Transverse colon (tissue), 4 donors: Measurements from ENCODE around the gene CDHR3. TPM values are rescaled to one million over a fixed set of nuclear protein-coding genes. Genes with fewer than 3 reads are reported as not detected.
A peak's percentile ranks its signal among the peaks of the same experiment; 100 is the strongest.

Experiments used
- DNase-seq: peaks from one replicate; pipeline ENCODE4 v3.0.0-alpha.2; 2019
- H3K27ac ChIP-seq, 4 donors: fragments of 200-600 bp; sonication (generic); 2 replicates each; pipeline ENCODE4 v1.5.1; 2016 to 2018; ENCODE audit warnings: inconsistent platforms in 4 of 4
- H3K27me3 ChIP-seq: fragments of 200-600 bp; sonication (generic); 2 replicates; pipeline ENCODE4 v1.5.1; 2017; ENCODE audit warnings: inconsistent platforms
- H3K36me3 ChIP-seq, 4 donors: fragments of 200-600 bp; sonication (generic); 2 replicates each; pipeline ENCODE4 v1.5.1; 2017 to 2019; ENCODE audit warnings: inconsistent platforms in 4 of 4
- H3K4me1 ChIP-seq, 4 donors: fragments of 200-600 bp; sonication (generic); 2 replicates each; pipeline ENCODE4 v1.5.1; 2017 to 2020; ENCODE audit warnings: inconsistent platforms in 4 of 4
- H3K4me3 ChIP-seq, 4 donors: fragments of 200-600 bp; sonication (generic); 1 replicate in 1 of 4; 2 replicates in 3 of 4; pipeline versions ENCODE4 v1.5.1 to v1.6.1; 2017 to 2019; ENCODE audit warnings: inconsistent platforms in 4 of 4
- H3K9me3 ChIP-seq, 2 donors: fragments of 200-600 bp; sonication (generic); 2 replicates each; pipeline ENCODE4 v1.5.1; 2017 to 2019; ENCODE audit warnings: inconsistent platforms in 2 of 2
- CTCF ChIP-seq, 5 experiments: fragments of 200-600 bp in 3 of 5; fragments of 450-650 bp in 2 of 5; sonication (generic) in 3 of 5; IDR thresholded peaks; 1 replicate in 2 of 5; 2 replicates in 3 of 5; pipeline ENCODE4 v1.5.1; 2016 to 2017; ENCODE audit warnings: antibody characterized with exemption in 5 of 5, inconsistent platforms in 3 of 5, mild to moderate bottlenecking in 2 of 5, moderate library complexity in 1 of 5
- EP300 ChIP-seq: sonication (generic); formaldehyde crosslinking; IDR thresholded peaks from one replicate; pipeline ENCODE4 v1.6.1; 2017; ENCODE audit warnings: antibody characterized with exemption, low read depth
- POLR2A ChIP-seq: fragments of 450-650 bp; IDR thresholded peaks from one replicate; pipeline ENCODE4 v1.6.1; 2016; ENCODE audit warnings: antibody characterized with exemption, mild to moderate bottlenecking, moderate library complexity
- POLR2AphosphoS5 ChIP-seq, 3 donors: sonication (generic); formaldehyde crosslinking; IDR thresholded peaks; one replicate each; pipeline ENCODE4 v1.6.1; 2016; ENCODE audit warnings: antibody characterized with exemption in 3 of 3
- WGBS, 2 donors: methylation state at CpG; one replicate each; pipeline ENCODE4 v1.1.5; 2018; ENCODE audit warnings: low coverage in 1 of 2; 5-methylcytosine and 5-hydroxymethylcytosine counted together
- in situ Hi-C, 4 donors: fragments of 200-750 bp; cut with MboI; loops; one replicate each; pipeline versions ENCODE4 v1.15.0 to v1.15.1; 2017; ENCODE audit warnings: low sequenced_read_pairs in 3 of 4, low pct_ligation_motif_present in 1 of 4, low pct_unique_long_range_greater_than_20kb in 1 of 4
- intact Hi-C: fragments of 100-400 bp; cut with DNase I; formaldehyde crosslinking; loops from one replicate; pipeline ENCODE4 v1.15.1; 2023; ENCODE audit warnings: low total_unique reads
- total RNA-seq, 4 donors: library from RNA; depleted of rRNA; stranded (reverse); fragments of >200 nt; gene quantifications; one replicate each; pipeline ENCODE4 v1.1.0, GENCODE V29; 2016

Gene CDHR3
- total RNA-seq, 4 donors from 2014 or later = 7.6 to 34.4 (median 29.1) TPM

- in situ Hi-C loops = no loop called here
These were observed 109.6 kb downstream of the CDHR3 start for GRCh38 chr7:106072715-106073091.

GRCh38 chr7:106073701-106074100, 110.6 kb downstream of the CDHR3 start:
- in situ Hi-C loops = no loop called here

More at GRCh38 chr7:106072715-106073091, 109.6 kb downstream of the CDHR3 start:
- DNase-seq = no peak
- Histone ChIP-seq H3K4me1 (peaks cover 17 to 49% (median 35%) of the 10 kb centered on the region in 4 donors), H3K4me3 (no peak overlapping the region), H3K27ac (peak overlapping the region; percentile 80 to 93 (median 87)), H3K9me3 (no peaks in the 10 kb centered on the region), H3K36me3 (no peaks in the 10 kb centered on the region), H3K27me3 (no peaks in the 10 kb centered on the region)
- intact Hi-C loops = loop anchor here (5.0 kb wide), 1 partner anchor 40 kb away; the partner anchor contains the start of gene SYPL1
- TF ChIP-seq POLR2A (no peak), CTCF (IDR thresholded peaks at IDR 0.05) (no peak), POLR2AphosphoS5 (IDR thresholded peaks at IDR 0.05) (no peak), EP300 (no peak)
- 64 to 66% methylated on average over 4 of the region's 4 CpGs for WGBS, 2 donors

GRCh38 chr7:106074257-106074656, 111.2 kb downstream of the CDHR3 start:
- Histone ChIP-seq H3K27ac (no peak overlapping the region), H3K4me3 (no peak overlapping the region), H3K27me3 (no peaks in the 10 kb centered on the region), H3K4me1 (peaks cover 17 to 47% (median 33%) of the 10 kb centered on the region in 4 donors), H3K9me3 (no peaks in the 10 kb centered on the region), H3K36me3 (no peaks in the 10 kb centered on the region)
- WGBS, 2 donors = 60 to 93% methylated on average over 3 to 9 of the region's 9 CpGs
- in situ Hi-C loops (no loop called here), intact Hi-C loops (loop anchor here (5.0 kb wide), 1 partner anchor 38 kb away; the partner anchor contains the start of gene SYPL1)
- TF ChIP-seq EP300 (no peak), CTCF (IDR thresholded peaks at IDR 0.05) (no peak), POLR2A (no peak), POLR2AphosphoS5 (IDR thresholded peaks at IDR 0.05) (no peak)
- no peak for DNase-seq

More at GRCh38 chr7:106073701-106074100, 110.6 kb downstream of the CDHR3 start:
- intact Hi-C loops = loop anchor here (5.0 kb wide), 1 partner anchor 39 kb away; the partner anchor contains the start of gene SYPL1
- no peaks in the 10 kb centered on the region for H3K36me3 ChIP-seq
- no peak for TF ChIP-seq POLR2A
- no peak for TF ChIP-seq POLR2AphosphoS5 (IDR thresholded peaks at IDR 0.05)
- TF ChIP-seq CTCF (IDR thresholded peaks at IDR 0.05) = no peak
- no peak for TF ChIP-seq EP300
- no peaks in the 10 kb centered on the region for H3K27me3 ChIP-seq
- no peak overlapping the region for H3K27ac ChIP-seq
- H3K4me1 ChIP-seq = peaks cover 17 to 47% (median 33%) of the 10 kb centered on the region in 4 donors
- DNase-seq = no peak
- no peaks in the 10 kb centered on the region for H3K9me3 ChIP-seq
- H3K4me3 ChIP-seq = no peak overlapping the region
- 85 to 100% methylated on average over 1 to 3 of the region's 3 CpGs for WGBS, 2 donors

GRCh38 chr7:106075937-106076336, 112.9 kb downstream of the CDHR3 start:
- 44 to 72% methylated on average over 2 of the region's 2 CpGs for WGBS, 2 donors
- Histone ChIP-seq H3K36me3 (no peaks in the 10 kb centered on the region), H3K4me1 (peaks cover 14 to 36% (median 24%) of the 10 kb centered on the region in 4 donors), H3K9me3 (no peaks in the 10 kb centered on the region), H3K27me3 (no peaks in the 10 kb centered on the region), H3K27ac (no peak overlapping the region), H3K4me3 (no peak overlapping the region)
- no peak for DNase-seq
- in situ Hi-C loops = no loop called here
- TF ChIP-seq POLR2A (no peak), CTCF (IDR thresholded peaks at IDR 0.05) (no peak), POLR2AphosphoS5 (IDR thresholded peaks at IDR 0.05) (no peak), EP300 (no peak)
- intact Hi-C loops = no loop called here
